NCI-H2196 treated with DMSO at 0.1 percent for 48 hours (cell line): ENCODE data around the gene UCHL1.
A peak's percentile ranks its signal among the peaks of the same experiment; 100 is the strongest.
"Not testable (repeated sequence)": the region's sequence is repeated elsewhere in the genome, so short reads cannot be mapped to it uniquely, and the experiment has no call there.

Experiments
- DNase-seq: peaks from one replicate; lab custom pipeline; 2025; ENCODE audit not compliant: unreplicated experiment; lab: John Stamatoyannopoulos, UW

UCHL1 gene

DNA sequence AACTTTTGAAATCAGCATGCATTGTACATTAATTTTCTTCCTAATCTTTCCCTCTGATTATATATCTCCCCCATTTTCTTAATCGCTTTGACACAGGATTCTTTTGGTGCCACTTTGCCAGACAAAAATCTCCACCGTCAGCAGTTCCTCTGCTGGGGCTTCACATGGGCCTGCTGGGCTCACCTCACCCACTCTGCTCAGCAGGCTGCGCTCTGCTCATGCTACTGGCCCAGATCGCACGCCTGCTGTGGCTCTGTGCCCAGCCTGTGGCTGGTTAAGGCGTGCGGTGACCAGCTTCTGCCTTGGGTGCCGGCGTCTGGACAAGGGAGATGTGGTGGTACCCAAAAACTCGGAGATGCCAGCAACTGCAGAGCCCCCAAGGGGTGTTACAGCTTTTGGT is 31.1 kb downstream of the UCHL1 start:
- DNase-seq: no peak

DNA sequence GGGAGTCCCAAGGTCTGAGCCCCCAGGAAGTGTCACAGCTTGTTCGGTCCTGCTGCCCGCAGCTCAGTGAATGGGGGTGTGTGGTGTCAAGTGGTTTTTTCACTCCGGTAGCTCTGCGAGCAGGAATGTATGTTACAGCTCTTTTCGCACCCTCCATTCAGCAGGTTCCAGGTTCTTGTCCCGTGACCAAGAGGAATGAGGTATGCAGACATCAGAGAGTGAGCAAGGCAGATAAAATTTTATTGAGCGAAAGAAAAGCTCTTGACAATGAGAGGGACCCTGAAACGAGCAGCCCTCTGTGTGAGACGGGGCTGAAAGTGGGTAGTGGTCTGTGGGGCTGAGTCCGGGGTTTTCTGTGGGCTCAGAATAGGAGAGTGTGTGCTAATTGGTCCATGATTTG is 31.5 kb downstream of the UCHL1 start:
- DNase-seq: no peak

GRCh38 chr4:41290479-41290878 is 33.8 kb downstream of the UCHL1 start:
- DNase-seq: no peak

DNA sequence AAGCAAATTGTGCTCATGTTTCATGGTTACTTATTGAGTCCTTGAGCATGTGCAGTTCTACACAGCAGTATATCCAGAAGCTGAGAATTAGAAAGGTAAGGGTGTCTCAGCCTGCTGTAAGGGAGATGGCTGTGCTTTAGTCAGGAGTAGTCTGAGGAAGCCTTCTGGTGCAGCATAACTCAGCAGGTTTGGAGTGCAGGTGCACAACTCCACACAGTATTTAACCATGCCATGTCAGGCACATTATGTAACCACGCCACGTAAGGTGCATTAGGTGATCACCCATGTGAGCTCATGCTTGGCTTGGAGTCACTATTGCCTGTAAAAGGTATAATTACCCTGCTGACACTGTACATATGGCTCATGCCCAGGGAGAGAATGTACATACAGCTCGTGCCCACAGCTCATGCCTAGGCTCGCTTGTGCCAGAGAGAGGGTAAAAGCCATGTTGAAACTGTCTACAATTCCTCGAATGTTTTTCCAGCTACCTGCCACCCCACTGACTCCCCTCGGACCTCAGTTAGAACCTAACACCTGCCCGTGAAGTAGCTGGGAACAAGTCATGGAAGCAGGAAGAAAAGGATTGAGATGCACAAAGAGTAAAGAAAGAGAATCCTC is 37.8 kb downstream of the UCHL1 start:
- DNase-seq: peak; percentile 7

DNA sequence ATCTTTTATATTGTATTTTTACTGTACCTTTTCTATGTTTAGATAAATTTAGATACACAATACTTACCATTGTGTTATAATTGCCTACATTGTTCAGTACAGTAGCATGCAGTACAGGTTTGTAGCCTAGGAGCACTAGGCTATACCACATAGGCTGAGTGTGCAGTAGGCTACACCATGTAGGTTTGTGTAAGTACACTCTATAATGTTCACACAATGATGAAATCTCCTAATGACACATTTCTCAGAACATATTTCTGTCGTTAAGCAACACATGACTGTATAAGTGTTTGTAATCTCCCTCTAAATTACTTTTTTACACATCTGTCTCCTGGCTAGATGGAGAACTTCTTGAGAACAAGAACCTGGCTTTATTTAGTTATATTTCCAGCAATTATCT is 40.3 kb downstream of the UCHL1 start:
- DNase-seq: no peak

DNA sequence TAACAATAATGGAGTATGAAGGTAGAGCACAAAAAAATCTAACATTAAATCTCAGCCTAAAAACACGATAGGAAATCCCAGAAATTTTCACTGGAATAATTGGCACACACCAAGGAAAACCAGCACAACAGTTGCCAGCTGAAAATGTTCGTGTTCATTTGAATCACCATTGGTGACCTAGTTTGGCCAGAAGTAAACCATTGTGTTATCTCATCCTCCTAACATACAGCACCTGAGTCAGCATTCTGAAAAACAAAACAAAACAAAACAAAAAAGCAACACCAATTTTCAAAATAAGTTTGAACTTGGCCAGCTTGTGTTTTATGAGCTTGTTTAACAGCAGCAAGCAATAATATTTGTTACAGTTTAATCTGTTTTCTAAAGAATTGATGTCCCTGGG is 41.1 kb downstream of the UCHL1 start:
- DNase-seq: no peak

- no peak for DNase-seq
Observed at GRCh38 chr4:41299486-41299885, 42.8 kb downstream of the UCHL1 start.

DNA sequence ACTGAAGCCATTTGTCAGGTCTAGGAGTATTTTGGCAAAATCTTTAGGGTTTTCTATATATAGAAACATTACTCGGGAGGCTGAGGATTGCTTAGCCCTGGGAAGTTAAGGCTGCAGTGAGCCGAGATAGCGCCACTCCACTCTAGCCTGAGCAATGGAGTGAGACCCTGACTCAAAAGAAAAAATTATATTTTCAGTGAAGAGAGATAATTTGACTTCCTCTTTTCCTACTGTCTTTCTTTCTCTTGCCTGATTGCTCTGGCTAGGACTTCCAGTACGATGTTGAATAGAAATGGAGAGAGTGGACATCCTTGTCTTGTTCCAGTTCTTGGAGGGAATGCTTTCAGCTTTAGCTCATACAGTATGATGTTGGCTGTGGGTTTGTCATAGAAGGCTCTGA is 44.4 kb downstream of the UCHL1 start:
- no peak for DNase-seq

DNA sequence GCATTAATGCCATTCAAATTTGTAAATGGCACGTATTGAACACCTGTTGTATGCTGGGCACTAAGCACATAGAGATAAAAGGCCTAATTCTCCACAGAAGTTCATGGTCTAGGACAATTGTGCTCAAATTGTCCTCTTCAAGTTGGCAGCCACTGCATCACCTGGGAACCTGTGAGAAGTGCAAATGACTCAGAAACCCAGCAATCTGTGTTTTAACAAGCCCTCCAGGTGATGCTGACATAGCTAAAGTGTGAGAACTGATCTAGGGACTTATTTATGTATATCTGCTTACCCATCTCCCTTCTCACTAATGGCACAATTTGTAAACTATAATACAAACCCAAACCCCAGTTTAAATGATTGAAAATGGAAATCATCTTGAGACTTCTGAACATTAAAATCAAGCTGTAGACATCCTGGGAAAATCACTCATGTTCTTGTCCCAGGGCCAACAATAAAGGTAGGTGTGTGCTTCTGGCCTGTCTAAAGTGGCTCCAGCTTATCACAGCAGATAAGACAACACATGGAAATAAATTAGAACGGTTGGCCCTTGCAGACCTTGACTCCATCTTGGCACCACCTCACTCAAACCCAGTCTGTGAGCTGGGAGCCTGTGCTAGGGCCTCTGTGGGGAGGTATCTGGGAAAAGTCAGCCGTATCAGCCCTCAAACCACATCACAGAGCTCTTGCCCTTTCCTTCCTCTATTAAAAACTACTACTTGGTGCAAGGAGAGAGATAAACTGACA is 46.8 kb downstream of the UCHL1 start:
- DNase-seq: no peak

DNA sequence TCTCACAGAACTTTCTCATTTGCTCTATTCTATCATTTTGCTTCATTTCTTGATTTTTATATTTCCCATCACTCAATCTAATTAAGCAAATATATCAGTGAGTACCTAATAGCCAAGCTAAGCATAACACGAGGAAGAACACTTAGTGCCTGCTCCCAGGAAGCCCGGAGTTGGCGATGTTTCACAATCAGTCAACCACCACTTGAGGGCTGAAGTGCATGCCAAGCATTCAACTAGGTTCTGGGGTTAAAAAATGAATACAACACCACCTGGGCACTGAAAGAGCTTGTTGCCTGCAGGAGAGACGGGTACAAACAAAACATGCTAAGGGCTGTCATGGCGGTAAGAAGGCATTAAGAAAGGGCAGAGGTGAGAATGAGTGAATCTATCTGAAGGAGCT is 47.5 kb downstream of the UCHL1 start:
- DNase-seq: peak; percentile 38

GRCh38 chr4:41305476-41305875 is 48.7 kb downstream of the UCHL1 start:
- no peak for DNase-seq

DNA sequence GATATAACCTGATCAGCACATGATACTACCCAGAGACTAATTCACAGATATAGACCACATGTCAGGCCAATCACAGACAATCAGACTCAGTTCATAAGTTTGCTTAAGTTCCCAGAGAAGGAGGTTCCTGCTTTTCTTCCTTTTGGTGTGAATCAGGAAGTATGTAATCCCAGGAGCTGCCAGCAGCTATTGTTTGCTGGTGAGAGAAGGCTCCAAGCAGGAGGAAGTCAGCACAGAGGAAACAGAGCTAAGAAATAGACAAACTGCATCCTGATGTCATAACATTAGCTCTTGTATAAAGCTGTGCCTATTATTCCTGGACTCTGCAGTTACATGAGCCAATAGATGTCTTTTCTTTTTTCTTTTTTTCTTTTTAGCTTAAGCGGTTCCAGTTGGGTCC is 50.9 kb downstream of the UCHL1 start:
- no peak for DNase-seq

- no peak for DNase-seq
Observed at GRCh38 chr4:41308398-41308797, 51.7 kb downstream of the UCHL1 start.

DNA sequence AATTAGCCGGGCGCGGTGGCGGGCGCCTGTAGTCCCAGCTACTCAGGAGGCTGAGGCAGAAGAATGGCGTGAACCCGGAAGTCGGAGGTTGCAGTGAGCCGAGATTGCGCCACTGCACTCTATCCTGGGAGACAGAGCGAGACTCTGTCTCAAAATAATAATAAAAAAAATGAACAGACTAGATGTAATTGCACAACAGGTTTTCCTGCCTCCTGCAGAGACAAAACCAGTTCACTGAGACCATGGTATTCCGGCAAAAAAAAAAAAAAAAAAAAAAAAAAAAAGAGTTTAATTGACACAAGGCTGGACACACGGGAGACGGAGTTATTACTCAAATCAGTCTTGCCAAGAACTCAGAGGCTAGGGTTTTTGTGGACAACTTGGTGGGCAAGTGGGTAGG is 58.7 kb downstream of the UCHL1 start:
- not testable (repeated sequence) for DNase-seq

GRCh38 chr4:41315862-41316261 is 59.1 kb downstream of the UCHL1 start:
- DNase-seq: no peak
